SK-N-SH (cell line): ENCODE results near the gene ZNF775. TPM values are rescaled to one million over a fixed set of nuclear protein-coding genes. Genes with fewer than 3 reads are reported as not detected.

ENCODE experiments used
- CTCF ChIA-PET: fragments of 300-600, 350-600 bp; formaldehyde crosslinking; extraction: SDS; loops from one replicate; lab custom pipeline; 2021; lab: Yijun Ruan, JAX
- POLR2A ChIA-PET: fragments of 350-600 bp; sonication (Branson Sonifier 250); formaldehyde crosslinking; extraction: SDS; loops from one replicate; lab custom pipeline; 2020; ENCODE audit warnings: antibody characterized with exemption, inconsistent platforms; lab: Yijun Ruan, JAX
- DNase-seq: peaks from one replicate; pipeline ENCODE4 v3.0.0; 2012
- H2AFZ ChIP-seq: fragments of 200-600 bp; sonication (generic); 2 replicates; pipeline ENCODE4 v1.8.1; 2016; ENCODE audit warnings: antibody characterized with exemption, mild to moderate bottlenecking, low read depth
- H3F3A ChIP-seq: fragments of 200-600 bp; sonication (generic); replicated peaks from 2 replicates; pipeline ENCODE3; 2016; ENCODE audit warnings: antibody characterized with exemption, mild to moderate bottlenecking; ENCODE audit not compliant: insufficient read depth
- H3K27ac ChIP-seq, 2 experiments: fragments of 200-500 bp in 1 of 2; fragments of 200-600 bp in 1 of 2; sonication (Bioruptor generic) in 1 of 2; sonication (generic), shearing (Covaris generic) in 1 of 2; 2 replicates each; pipeline versions ENCODE4 v1.5.1 to v1.6.1; 2014 to 2016; ENCODE audit warnings: low read depth in 2 of 2, inconsistent platforms in 1 of 2, low read length in 1 of 2, mild to moderate bottlenecking in 1 of 2, mixed read lengths in 1 of 2
- H3K27me3 ChIP-seq: fragments of 200-600 bp; sonication (generic), shearing (Covaris generic); 2 replicates; pipeline ENCODE4 v1.6.1; 2016; ENCODE audit warnings: mixed run types; ENCODE audit not compliant: insufficient read depth
- H3K36me3 ChIP-seq, 2 experiments: fragments of 200-500 bp in 1 of 2; fragments of 200-600 bp in 1 of 2; sonication (Bioruptor generic) in 1 of 2; sonication (generic) in 1 of 2; replicated peaks in 1 of 2; 2 replicates each; pipeline versions ENCODE3 to v1.5.1; 2014 to 2016; ENCODE audit warnings: low read length in 1 of 2, mild to moderate bottlenecking in 1 of 2; ENCODE audit not compliant: insufficient read depth in 2 of 2, control insufficient read depth in 1 of 2
- H3K4me1 ChIP-seq, 2 experiments: fragments of 200-500 bp in 1 of 2; fragments of 200-600 bp in 1 of 2; sonication (Bioruptor generic) in 1 of 2; sonication (generic), shearing (Covaris generic) in 1 of 2; 2 replicates each; pipeline versions ENCODE4 v1.5.1 to v1.6.1; 2014 to 2016; ENCODE audit warnings: low read depth in 1 of 2, low read length in 1 of 2, mixed run types in 1 of 2; ENCODE audit not compliant: insufficient read depth in 2 of 2, control insufficient read depth in 1 of 2
- H3K4me2 ChIP-seq: fragments of 200-600 bp; sonication (generic), shearing (Covaris generic); 2 replicates; pipeline ENCODE4 v1.6.1; 2017; ENCODE audit warnings: mixed run types
- H3K4me3 ChIP-seq, 2 experiments: fragments of 200-500 bp in 1 of 2; fragments of 200-600 bp in 1 of 2; sonication (Bioruptor generic) in 1 of 2; sonication (generic), shearing (Covaris generic) in 1 of 2; 2 replicates each; pipeline versions ENCODE4 v1.5.1 to v1.8.1; 2014 to 2016; ENCODE audit warnings: low read depth in 2 of 2, inconsistent platforms in 1 of 2, low read length in 1 of 2, mild to moderate bottlenecking in 1 of 2, mixed read lengths in 1 of 2, moderate library complexity in 1 of 2
- H3K79me2 ChIP-seq: fragments of 200-600 bp; sonication (generic); 2 replicates; pipeline ENCODE4 v1.8.1; 2017; ENCODE audit warnings: mild to moderate bottlenecking; ENCODE audit not compliant: insufficient read depth
- H3K9ac ChIP-seq: fragments of 200-600 bp; sonication (generic); 2 replicates; pipeline ENCODE4 v1.6.1; 2017; ENCODE audit warnings: mixed run types
- H3K9me2 ChIP-seq: fragments of 200-600 bp; sonication (generic); 2 replicates; pipeline ENCODE4 v1.6.1; 2017; ENCODE audit warnings: mixed run types
- H3K9me3 ChIP-seq: fragments of 200-600 bp; sonication (generic); 2 replicates; pipeline ENCODE4 v1.6.1; 2017; ENCODE audit warnings: mixed run types, mild to moderate bottlenecking, moderate library complexity
- H4K20me1 ChIP-seq: fragments of 200-600 bp; sonication (generic); 2 replicates; pipeline ENCODE4 v1.6.1; 2017; ENCODE audit warnings: mild to moderate bottlenecking, mixed run types; ENCODE audit not compliant: insufficient read depth
- CHD2 ChIP-seq: fragments of 150-350 bp; IDR thresholded peaks from 2 replicates; pipeline ENCODE4 v1.6.1; 2018; ENCODE audit warnings: low read length; ENCODE audit not compliant: partially characterized antibody
- EP300 ChIP-seq, 2 experiments: IDR thresholded peaks; 2 replicates each; pipeline versions ENCODE4 v1.4.0 to v1.6.1; 2012; ENCODE audit warnings: borderline replicate concordance in 1 of 2, low read depth in 1 of 2, low read length in 1 of 2
- FOSL2 ChIP-seq: IDR thresholded peaks from 2 replicates; pipeline ENCODE4 v1.4.0; 2012; ENCODE audit warnings: low read depth, mild to moderate bottlenecking, moderate library complexity, borderline replicate concordance
- FOXM1 ChIP-seq: IDR thresholded peaks from 2 replicates; pipeline ENCODE4 v1.4.0; 2012; ENCODE audit warnings: low read depth, mild to moderate bottlenecking
- GABPA ChIP-seq: IDR thresholded peaks from 2 replicates; pipeline ENCODE4 v1.4.0; 2012; ENCODE audit warnings: low read depth, mild to moderate bottlenecking
- GATA2 ChIP-seq: sonication (generic); formaldehyde crosslinking; IDR thresholded peaks from 2 replicates; pipeline ENCODE4 v1.5.0; 2020; ENCODE audit warnings: mild to moderate bottlenecking, missing genetic modification reagents
- NFIC ChIP-seq: IDR thresholded peaks from 2 replicates; pipeline ENCODE4 v1.4.0; 2012; ENCODE audit warnings: borderline replicate concordance
- SIN3A ChIP-seq: IDR thresholded peaks from 2 replicates; pipeline ENCODE4 v1.6.1; 2012; ENCODE audit warnings: low read depth, mild to moderate bottlenecking, low read length, moderate library complexity, borderline replicate concordance
- YY1 ChIP-seq: IDR thresholded peaks from 2 replicates; pipeline ENCODE4 v1.4.0; 2012; ENCODE audit warnings: low read depth, mild to moderate bottlenecking
- WGBS: methylation state at CpG from one replicate; pipeline ENCODE4 v1.1.6; 2017; ENCODE audit warnings: low lambda C conversion rate; 5-methylcytosine and 5-hydroxymethylcytosine counted together
- polyA plus RNA-seq, 3 experiments: library from polyadenylated mRNA; depleted of rRNA; stranded (reverse); fragments of >200 nt; gene quantifications; 2 replicates each; pipeline ENCODE4 v1.2.3, GENCODE V29; 2012
- TF ChIP-seq, protein P1 (sequence below): IDR thresholded peaks from 2 replicates; pipeline ENCODE4 v1.4.0; 2012; ENCODE audit warnings: low read depth, borderline replicate concordance
- TF ChIP-seq, protein P2 (sequence below): IDR thresholded peaks from 2 replicates; pipeline ENCODE4 v1.4.0; 2012; ENCODE audit warnings: low read depth, borderline replicate concordance
- TF ChIP-seq, protein P3 (sequence below): IDR thresholded peaks from 2 replicates; pipeline ENCODE4; 2012

The ZNF775 gene
- polyA plus RNA-seq, 1 of the 3 experiments (the other 2 are of a cell fraction): 5.0 TPM

DNA sequence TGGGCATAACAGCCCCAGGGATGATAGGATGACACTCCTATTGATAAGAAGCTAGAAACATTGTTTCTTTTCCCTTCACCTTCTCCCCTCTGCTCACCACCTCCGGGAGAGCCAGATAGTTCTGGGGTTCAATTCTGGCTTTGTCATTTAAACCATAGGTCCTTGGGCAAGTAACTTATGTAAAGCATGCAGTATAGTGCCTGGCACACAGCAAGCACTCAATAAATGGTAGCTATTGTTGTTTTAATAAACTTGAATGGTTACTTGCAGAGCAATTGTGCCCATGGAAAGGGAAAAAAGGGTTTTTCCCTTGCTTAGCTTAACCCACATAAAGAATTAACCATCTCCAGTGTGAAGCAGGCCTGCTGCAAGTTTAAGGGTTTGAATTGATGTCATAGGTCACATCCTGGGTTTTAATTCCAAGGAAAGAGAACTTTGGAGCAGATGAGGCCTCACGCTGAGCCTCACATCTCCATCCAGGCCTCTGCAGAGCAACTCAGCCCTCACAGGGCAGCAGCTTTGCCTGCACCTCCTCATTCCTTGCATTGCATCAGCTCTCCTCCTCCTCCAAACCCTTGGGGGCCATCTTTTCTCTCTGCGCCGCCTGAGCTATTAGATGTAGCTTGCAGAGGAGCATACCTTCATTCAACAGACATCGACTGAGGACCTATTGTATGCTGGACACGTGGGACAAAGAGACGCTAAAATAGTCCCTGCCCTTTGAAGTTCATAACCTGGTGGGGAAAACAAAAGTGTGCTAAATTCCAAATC is 22.9 kb downstream of the ZNF775 start (continued):
- TF ChIP-seq, protein P1, sequence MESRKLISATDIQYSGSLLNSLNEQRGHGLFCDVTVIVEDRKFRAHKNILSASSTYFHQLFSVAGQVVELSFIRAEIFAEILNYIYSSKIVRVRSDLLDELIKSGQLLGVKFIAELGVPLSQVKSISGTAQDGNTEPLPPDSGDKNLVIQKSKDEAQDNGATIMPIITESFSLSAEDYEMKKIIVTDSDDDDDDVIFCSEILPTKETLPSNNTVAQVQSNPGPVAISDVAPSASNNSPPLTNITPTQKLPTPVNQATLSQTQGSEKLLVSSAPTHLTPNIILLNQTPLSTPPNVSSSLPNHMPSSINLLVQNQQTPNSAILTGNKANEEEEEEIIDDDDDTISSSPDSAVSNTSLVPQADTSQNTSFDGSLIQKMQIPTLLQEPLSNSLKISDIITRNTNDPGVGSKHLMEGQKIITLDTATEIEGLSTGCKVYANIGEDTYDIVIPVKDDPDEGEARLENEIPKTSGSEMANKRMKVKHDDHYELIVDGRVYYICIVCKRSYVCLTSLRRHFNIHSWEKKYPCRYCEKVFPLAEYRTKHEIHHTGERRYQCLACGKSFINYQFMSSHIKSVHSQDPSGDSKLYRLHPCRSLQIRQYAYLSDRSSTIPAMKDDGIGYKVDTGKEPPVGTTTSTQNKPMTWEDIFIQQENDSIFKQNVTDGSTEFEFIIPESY: no peak

DNA sequence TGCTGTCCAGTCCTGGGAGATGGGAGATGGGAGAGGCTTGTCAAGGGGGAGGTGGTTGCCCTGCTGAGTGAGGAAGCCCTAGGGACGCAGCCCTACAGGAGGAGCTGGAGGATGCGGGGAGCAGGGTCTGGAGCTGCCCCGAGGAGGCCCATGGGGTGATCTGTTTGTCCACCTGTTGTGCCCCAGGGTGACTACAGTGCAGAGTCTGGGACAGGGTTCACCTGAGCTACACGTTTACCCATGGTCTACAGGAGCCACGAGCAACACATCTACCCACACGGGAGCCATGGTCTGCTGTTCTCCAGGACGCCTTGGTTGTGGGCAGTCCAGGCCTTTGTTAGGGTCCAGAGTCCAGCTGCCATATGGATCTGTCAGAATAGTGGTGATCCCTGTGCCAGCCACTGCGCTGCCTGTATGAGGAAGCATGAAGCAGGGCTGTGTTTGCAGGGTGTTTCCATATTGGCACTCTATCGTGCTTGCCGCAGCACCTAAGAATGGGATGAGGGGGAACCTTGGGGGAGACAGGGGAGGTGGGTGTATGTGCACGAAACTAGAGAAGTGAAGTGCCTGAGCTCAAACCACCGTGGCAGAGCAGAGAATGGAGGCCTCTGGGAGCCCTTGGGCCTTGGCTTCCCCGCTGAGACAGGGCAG is 23.7 kb downstream of the ZNF775 start:
- Histone ChIP-seq H3K36me3 (peaks cover 0 to 9% of the 10 kb centered on the region in 2 experiments), H3K4me2 (no peak overlapping the region), H3K9ac (no peak overlapping the region), H3F3A (peaks cover 9% of the 10 kb centered on the region), H3K4me1 (peaks cover 15 to 43% of the 10 kb centered on the region in 2 experiments), H3K9me3 (no peaks in the 10 kb centered on the region), H3K9me2 (no peaks in the 10 kb centered on the region), H3K27me3 (no peaks in the 10 kb centered on the region), H2AFZ (no peak overlapping the region), H3K4me3 (no peak overlapping the region), H3K79me2 (no peaks in the 10 kb centered on the region), H4K20me1 (no peaks in the 10 kb centered on the region), H3K27ac (no peak overlapping the region)
- CTCF ChIA-PET: interaction anchor here (0.6 to 1.8 kb wide), 5 partner anchors 11 to 589 kb away, joined by 3 to 7 read pairs (median 4); no protein-coding TSS in a partner anchor
- POLR2A ChIA-PET: interaction anchor here (2.8 kb wide), 1 partner anchor 34 kb away, joined by 10 read pairs; the partner anchor contains the start of gene REPIN1
- 97% methylated on average over 11 of the region's 13 CpGs for WGBS
- no peak for TF ChIP-seq GATA2
- TF ChIP-seq, protein P2, sequence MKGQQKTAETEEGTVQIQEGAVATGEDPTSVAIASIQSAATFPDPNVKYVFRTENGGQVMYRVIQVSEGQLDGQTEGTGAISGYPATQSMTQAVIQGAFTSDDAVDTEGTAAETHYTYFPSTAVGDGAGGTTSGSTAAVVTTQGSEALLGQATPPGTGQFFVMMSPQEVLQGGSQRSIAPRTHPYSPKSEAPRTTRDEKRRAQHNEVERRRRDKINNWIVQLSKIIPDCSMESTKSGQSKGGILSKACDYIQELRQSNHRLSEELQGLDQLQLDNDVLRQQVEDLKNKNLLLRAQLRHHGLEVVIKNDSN: no peak
- TF ChIP-seq, protein P3, sequence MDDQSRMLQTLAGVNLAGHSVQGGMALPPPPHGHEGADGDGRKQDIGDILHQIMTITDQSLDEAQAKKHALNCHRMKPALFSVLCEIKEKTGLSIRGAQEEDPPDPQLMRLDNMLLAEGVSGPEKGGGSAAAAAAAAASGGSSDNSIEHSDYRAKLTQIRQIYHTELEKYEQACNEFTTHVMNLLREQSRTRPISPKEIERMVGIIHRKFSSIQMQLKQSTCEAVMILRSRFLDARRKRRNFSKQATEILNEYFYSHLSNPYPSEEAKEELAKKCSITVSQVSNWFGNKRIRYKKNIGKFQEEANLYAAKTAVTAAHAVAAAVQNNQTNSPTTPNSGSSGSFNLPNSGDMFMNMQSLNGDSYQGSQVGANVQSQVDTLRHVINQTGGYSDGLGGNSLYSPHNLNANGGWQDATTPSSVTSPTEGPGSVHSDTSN: no peak
- no peak for TF ChIP-seq FOSL2
- no peak for TF ChIP-seq FOXM1
- TF ChIP-seq EP300 (IDR thresholded peaks at IDR 0.05; ENCODE audit: borderline replicate concordance in 1 of 2, low read depth in 1 of 2, low read length in 1 of 2): no peak
- TF ChIP-seq SIN3A: no peak
- no peak for TF ChIP-seq YY1
- TF ChIP-seq GABPA: no peak
- no peak for TF ChIP-seq CHD2
- TF ChIP-seq NFIC: no peak
- no peak for DNase-seq
